Gastroesophageal sphincter (tissue), 3 donors: ENCODE results near the gene NFATC4.

Experiments
- POLR2A ChIP-seq, 2 donors: fragments of 450-650 bp; IDR thresholded peaks; one replicate each; pipeline ENCODE4 v1.6.1; 2017; ENCODE audit warnings: antibody characterized with exemption in 2 of 2, mild to moderate bottlenecking in 2 of 2, moderate library complexity in 1 of 2
- POLR2AphosphoS5 ChIP-seq: sonication (generic); formaldehyde crosslinking; IDR thresholded peaks from one replicate; pipeline ENCODE4 v1.6.1; 2017; ENCODE audit warnings: antibody characterized with exemption
- TF ChIP-seq, protein P1 (sequence below), 4 experiments: fragments of 200-600 bp in 2 of 4; fragments of 450-650 bp in 2 of 4; sonication (generic) in 1 of 4; IDR thresholded peaks; one replicate each; pipeline ENCODE4 v1.5.1; 2017 to 2019; ENCODE audit warnings: antibody characterized with exemption in 4 of 4, mild to moderate bottlenecking in 2 of 4, moderate library complexity in 2 of 4

DNA sequence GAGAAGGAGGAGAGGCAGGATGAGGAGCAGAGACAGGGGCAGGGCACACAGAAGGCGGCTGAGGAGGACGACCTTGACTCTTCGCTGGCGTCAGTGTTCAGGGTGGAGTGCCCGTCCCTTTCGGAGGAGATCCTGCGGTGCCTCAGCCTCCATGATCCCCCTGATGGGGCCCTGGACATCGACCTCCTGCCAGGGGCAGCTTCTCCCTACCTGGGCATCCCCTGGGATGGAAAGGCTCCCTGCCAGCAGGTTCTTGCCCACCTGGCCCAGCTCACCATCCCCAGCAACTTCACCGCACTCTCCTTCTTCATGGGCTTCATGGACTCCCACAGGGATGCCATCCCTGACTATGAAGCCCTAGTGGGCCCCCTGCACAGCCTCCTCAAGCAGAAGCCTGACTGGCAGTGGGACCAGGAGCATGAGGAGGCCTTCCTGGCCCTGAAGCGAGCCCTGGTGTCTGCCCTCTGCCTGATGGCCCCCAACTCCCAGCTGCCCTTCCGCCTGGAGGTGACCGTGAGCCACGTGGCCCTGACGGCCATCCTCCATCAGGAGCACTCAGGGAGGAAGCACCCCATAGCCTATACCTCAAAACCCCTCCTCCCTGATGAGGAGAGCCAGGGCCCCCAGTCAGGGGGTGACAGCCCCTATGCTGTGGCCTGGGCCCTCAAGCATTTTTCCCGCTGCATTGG lies 46.9 kb downstream of the NFATC4 start:
- TF ChIP-seq POLR2AphosphoS5: no peak
- TF ChIP-seq, protein P1, sequence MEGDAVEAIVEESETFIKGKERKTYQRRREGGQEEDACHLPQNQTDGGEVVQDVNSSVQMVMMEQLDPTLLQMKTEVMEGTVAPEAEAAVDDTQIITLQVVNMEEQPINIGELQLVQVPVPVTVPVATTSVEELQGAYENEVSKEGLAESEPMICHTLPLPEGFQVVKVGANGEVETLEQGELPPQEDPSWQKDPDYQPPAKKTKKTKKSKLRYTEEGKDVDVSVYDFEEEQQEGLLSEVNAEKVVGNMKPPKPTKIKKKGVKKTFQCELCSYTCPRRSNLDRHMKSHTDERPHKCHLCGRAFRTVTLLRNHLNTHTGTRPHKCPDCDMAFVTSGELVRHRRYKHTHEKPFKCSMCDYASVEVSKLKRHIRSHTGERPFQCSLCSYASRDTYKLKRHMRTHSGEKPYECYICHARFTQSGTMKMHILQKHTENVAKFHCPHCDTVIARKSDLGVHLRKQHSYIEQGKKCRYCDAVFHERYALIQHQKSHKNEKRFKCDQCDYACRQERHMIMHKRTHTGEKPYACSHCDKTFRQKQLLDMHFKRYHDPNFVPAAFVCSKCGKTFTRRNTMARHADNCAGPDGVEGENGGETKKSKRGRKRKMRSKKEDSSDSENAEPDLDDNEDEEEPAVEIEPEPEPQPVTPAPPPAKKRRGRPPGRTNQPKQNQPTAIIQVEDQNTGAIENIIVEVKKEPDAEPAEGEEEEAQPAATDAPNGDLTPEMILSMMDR (IDR thresholded peaks at IDR 0.05): no peak
- no peak for TF ChIP-seq POLR2A (IDR thresholded peaks at IDR 0.05)
